Measurements from ENCODE around the gene TEAD4.

Gene TEAD4

DNA sequence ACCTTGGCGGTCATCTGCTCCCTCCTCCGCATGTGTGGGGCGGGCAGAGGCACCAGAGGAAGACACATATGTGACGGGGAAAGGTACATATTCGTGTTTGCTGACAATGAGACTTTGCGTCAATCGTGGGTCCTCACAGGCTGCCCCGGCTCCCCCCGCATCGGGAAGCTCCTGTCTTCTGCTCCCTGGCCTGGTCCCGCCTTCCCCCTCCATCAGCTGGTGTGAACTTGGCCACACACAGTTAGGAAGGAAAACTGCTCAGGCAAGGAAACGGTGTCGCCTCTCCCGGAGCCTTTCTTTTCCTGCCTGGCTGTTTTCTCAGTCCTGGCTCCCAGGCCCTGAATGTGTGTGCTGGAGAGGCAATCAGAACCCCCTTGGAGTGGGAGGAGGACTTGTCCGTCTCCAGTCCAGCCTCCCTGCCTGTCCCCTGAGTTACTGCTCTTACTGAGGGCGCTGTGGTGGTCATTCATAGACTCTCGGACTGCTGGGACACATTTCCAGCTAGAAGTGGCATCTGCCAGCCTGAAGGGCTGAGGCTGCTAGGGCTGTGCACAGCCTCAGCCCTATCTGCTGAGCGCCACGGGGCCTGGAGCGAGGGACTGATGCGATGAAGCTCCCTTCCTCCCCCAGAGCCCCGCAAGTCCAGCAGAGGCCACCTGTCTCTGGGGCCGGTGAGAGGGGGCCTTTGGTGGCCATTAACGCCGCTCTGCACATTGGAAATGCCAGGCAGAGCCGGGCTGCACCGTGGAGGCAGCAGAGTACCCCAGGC, 73.8 kb downstream of the TEAD4 start:
- no peak for DNase-seq (ENCODE audit: low spot score)

DNA sequence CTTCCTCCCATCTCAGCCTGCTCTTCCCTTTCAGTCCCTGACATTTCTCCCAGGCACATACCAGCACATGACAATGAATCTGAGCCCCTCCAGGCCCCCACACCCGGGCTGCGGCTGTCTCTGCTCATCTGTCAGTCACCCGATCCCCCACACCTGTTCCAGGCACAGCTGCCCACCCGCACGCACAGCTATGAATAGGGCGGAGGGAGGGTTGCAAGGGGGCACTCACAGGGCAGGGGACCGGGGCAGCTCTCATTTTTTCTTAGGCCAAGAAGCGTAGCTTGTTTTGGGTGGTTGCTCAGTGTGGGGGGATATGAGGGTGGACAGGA, 74.3 kb downstream of the TEAD4 start:
- DNase-seq (ENCODE audit: low spot score) = no peak

DNA sequence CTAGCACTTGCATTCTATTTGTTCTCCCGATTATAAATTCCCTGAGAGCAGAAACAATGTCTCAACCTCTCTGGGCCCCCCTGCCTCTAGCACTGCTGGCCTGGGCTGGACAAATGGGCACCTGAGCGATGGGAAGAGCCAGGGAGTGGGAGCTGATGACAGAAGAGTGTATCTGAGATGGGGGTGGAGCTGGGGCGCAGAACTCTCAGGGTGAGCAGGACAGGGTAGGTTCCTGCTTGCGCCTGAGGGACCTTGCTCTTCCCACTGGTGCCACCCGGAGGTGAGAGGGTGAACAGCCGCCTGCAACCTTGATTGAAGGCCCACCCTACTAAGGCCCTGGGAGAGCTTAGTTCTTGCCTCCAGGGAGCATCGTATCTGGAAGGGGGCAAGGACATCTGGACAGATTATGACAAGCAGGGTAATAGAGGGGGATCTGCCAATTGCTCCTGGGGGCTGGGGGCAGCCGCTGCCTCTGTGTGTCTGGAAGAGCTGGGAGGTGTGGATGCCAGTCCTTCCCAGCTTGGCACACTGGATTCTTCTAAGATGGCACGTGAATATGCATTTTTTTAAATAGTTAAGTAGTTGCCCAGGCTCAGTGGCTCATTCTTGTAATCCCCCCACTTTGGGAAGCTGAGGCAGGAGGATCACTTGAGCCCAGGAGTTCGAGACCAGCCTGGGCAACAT, 75.0 kb downstream of the TEAD4 start:
- DNase-seq (ENCODE audit: low spot score) = peak; percentile 86

DNA sequence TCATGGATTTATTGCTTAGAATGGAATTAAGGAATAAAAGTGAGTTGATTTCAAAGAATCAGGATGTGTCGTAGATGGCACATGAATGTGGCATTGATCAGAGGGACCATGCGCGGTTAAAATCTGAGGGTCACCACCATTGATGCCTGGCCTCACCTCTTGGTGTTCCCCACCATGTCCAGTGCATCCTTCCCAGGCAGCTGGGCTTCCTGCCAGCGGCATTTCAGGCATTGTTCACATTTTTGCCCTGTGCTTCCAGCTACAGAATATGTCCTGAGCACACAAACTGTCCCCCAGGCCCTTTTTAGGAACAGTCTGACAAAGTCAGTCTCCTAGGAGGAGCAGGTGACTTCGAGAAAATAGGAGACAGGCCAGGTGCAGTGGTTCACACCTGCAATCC, 76.0 kb downstream of the TEAD4 start:
- DNase-seq (ENCODE audit: low spot score) = peak; percentile 40

DNA sequence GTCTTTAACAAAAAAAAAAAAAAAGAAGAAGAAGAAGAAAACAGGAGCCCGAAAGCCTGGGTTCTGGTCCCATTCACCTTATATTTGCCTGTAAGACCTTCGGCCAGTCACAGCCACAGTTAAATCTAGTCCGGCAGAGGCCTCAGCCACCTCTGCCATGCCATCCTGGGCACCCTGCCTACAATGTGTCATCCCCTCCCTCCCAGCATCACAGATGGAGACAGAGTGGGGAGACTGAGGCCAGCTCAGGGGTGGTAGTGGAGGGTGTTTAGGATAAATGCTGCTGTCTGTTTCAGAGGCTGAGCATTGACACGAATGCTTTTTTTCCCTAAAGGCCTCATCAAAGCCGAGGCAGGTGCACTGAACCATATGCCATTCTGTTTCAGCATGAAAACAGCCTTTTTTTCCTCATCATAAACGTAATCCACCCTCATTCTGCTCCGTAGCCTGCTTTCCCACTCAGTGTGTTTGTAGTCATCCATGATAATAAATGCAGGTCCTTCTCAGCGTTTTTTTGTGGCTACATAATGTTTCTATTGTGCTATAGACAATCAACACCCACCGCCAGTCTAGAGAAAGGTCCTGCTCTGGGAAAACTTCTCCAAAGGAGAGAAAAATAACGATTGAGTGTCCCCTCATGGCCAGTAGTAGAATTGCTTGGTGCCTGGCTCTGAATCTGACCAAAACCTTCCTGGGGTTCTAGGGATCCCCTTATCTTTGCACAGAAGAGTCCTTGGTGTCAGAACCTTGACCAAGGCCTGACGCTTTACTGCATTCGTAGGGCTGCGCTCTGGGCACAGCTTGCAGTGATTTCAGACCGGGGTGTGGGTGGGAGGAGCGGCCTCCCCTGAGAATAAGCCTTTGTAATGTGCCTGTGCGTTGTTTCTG, 76.9 kb downstream of the TEAD4 start:
- peak; percentile 35 for DNase-seq (ENCODE audit: low spot score)

DNA sequence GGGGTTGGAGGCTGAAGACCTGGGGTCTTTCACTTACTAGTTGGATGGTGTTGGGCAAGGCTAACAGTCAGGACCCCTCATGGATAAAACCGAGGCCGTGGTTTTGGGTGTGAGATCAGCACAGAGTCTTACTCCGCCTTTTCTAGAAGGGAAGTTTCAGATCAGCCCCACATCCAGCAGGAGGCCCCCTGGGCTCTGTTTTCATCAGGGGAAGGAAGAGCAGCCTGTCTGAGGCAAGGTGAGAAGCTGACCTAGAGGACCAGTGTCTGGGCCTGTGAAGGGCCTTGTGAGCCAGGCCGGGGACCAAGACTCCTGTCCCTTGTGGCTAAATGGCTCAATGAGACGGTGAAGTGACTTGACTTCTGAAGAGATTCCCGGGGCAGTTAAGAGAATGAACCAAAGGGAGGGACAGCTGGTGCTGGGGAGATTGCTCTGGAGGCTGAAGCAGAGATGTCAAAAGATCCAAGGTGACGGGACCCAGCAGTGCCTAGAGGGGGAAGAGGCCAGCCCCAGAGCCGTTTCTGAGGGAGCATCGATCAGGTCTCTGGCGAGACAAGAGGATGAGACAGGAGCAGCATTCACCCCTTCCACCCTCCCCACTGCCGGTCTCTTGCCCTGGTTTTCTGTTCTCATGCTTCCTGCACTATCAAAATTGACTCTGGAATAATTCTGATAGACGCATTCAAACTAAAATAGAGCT, 77.9 kb downstream of the TEAD4 start:
- DNase-seq (ENCODE audit: low spot score) = no peak

DNA sequence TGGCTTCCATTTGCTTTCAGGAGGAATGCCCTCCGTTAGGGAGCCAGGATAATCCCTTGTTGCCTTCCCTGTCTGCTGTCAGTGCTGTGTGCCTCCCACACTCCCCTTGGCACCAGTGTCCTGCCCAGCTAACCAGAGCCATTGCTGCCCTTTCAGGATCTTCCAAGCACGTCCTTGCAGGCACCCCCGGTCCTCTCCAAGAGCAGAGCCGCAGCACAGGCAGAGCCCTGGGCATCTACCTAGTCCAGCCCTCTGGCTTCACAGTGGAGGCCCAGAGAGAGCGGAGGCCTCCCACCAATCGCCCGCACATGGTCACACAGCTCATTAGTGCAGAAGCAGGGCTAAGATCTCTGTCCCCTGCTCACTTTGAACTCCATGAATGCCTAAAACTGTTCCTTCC, 79.0 kb downstream of the TEAD4 start:
- DNase-seq (ENCODE audit: low spot score) = no peak

DNA sequence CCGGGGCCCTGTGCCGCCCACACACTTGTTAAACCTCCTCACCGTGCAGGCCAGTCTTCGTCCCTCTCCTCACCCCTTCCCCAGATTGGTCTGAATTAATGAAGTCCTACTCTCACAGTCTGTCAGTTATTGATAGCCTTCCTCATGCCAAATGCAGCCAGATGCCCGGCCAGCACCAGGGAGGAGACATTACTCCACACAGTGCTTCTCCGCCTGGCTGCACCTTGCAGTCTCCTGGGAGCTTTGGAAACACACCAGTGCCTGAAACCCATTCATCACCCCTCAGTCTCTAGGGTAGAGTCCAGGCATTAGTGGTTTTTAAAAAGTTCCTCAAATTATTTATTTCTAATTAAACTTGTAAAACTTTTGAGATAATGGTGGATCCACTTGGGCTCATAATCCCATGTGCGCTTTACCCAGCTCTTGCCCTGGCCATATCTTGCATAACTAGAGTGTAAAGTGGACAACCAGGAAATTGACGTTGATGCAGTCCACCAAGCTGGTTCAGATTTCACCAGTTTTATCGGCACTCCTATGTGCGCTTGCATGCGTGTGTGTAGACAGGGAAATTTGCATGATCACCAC, 79.8 kb downstream of the TEAD4 start:
- DNase-seq (ENCODE audit: low spot score) = no peak

DNA sequence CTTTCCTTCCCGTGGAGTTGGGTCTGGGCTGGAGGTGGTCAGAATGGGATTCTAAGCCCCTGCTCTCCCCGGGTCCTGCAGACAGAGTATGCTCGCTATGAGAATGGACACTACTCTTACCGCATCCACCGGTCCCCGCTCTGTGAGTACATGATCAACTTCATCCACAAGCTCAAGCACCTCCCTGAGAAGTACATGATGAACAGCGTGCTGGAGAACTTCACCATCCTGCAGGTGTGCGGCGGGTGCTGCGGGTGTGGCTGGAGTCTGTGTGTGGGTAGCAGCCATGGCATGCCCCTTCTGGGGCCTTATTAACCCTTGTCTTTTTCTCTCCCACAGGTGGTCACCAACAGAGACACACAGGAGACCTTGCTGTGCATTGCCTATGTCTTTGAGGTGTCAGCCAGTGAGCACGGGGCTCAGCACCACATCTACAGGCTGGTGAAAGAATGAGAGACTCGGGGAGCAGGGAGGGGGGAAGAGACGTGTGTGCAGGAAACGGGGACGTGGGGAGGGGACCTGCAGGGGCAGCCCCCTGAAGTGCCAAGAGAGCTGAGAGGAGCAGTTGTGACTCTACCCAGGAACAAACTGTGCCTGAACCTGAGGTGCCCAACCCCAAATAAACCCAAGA, 80.9 kb downstream of the TEAD4 start:
- DNase-seq (ENCODE audit: low spot score) = no peak

DNA sequence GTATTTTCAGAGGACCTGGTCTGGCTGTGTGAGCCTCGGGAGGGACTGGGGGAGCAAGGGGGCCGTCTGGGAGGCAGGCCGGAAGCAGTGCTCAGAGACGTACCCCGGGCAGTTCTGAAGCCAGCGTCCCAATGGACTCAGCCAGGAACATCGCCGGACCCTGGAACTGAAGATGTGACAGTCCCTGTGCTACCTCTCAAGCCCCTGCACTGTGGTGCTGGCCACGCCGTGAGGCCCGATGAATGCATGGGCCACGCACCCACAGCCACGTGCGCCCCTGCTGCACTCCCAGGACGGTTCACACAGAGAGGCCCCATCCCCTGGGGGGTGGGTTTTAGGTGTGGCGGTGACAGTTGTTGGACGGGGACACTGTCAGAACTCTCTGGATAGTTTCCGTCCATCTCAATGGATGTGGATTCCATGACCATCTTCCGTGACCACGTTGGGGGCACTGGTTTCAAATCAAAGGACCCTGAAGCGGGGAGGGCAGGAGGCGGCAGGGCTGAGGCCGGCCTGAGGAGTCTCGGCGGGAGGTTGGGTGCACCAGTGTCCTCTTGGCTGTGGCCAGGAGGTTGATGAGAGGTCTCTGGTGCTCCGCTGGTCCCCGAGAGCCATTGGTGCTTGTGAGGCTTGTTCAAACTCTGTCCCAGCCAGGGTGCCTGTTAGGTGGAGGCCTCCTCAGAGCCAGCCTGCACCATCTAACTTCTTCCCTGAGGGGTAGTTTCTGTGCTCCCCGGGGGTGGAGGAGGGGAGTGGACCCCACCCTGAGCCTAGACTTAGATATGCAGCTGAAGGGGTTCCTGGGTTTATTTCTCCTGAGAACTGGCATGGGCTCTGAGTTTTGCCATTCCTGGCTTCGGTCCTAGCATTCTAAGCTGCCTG, 81.7 kb downstream of the TEAD4 start:
- no peak for DNase-seq (ENCODE audit: low spot score)

DNA sequence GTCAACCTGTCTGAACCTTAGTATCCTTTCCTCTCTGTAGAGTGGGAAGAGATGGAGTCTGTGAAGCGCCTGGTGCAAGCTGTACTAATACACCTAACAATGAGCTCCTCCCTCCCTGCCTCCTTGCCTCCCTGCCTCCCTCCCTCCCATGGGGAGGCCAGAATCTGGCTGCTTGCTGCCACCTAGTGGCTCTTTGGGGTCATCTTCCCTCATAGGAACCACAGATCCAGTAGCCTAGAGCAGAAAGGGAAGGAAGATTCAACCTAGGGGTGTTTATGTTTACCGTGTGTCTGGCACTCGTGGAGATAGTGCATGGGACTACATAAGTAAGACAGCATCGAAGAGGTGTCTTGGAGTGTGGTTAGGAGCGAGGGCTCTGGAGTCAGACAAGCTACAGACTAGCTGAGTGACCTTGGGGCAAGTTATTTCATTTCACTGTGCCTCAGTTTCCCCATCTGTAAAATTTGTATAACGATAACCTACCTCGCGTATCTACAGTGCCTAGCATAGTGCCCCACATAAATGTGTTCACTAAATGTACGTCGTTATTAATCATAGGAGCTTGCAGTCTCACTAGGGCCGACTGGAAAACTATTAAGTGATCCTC, 82.5 kb downstream of the TEAD4 start:
- DNase-seq (ENCODE audit: low spot score) = peak; percentile 92

DNA sequence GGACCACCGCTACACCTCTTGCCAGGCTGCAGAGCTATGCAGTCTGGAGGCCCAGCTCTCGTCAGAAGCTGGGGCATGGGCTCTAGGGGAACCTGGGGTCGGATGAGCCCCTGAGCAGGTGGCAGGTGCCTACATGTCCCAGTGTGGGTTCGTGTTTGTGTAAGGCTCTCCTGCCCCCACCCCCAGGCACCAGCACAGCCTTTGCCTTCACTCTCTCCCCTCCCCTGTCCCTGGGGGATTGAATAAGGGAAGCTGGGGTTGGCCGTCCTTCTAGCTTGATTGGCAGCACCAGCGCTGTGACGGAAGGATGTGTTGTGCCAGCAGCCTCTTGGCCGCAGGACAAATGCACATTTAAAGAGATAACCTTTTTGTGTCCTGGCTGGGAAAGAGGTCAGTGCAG, 83.2 kb downstream of the TEAD4 start:
- DNase-seq (ENCODE audit: low spot score) = no peak

DNA sequence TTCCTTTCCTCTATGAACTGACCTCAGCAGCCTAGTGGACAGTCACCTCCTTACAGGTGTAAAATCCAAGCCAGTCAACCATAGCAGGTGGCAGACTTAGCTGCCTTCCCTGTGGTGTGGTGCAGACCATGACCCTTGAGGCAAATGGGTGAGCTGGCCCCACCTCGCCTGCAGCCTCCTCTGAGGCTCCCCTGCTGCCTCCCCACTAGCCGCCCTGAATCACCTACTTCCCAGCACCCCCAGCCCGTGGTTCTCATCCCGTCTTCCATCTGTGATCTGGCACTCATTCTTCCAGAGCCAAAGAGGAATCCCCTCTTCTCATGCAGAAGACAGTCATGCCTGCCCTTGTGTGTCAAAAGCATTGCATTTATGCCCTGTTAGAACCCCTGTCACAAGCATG, 83.6 kb downstream of the TEAD4 start:
- no peak for DNase-seq (ENCODE audit: low spot score)

DNA sequence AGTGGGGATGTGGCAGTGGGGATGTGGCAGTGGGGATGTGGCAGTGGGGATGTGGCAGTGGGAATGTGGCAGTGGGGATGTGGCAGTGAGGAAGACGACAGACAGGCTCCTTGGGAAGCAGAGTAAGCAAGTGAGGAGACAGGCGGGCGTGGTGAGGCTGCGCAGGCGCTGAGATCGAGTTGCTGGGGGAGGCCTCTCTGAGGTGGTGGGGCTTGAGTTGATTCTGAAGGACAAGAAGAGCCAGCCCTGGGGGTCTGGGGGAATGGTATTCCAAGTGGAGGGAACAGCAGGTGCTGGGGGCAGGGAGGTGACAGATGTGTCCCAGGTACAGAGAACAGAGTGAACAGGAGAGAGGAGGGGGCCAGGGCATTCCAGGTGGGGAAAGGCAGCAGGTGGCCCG, 84.2 kb downstream of the TEAD4 start:
- no peak for DNase-seq (ENCODE audit: low spot score)

DNA sequence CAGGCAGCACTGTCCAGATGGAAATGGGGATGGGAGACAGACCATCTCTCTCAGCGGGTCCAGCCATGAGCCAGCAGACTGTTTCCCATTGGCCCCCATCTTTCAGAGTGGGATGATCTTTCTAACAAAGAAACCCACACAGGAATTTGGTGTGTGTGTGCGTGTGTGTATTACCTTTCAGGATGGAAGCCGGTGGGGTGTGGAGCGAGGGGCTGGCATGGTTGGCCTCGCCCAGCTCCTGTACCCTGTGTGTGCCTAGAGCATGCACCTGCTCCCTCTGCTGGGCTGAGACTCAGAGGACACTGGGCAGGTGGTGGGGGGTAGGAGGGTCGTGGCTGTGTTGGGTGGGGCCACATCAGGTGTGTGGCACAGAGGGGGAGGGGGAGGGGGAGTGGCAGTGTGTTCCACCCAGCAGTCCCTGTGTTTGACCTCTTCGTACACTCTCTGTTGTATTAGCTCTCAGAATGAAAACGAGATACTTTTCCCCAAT, 85.0 kb downstream of the TEAD4 start:
- DNase-seq (ENCODE audit: low spot score) = no peak

DNA sequence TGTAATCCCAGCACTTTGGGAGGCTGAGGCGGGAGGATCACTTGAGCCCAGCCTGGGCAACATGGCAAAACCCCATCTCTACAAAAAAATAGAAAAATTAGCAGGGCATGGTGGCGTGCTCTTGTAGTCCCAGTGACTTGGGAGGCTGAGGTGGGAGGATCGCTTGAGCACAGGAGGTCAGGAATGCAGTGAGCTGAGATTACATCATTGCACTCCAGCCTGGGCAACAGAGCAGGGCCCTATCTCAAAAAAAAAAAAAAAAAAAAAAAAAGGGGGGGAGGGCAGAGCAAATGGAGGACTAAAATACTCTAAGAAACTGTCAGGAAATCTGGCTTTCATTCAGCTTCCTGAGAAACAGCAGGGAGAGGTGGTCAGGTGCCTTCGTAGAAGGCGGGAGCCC, 86.3 kb downstream of the TEAD4 start:
- no peak for DNase-seq (ENCODE audit: low spot score)

DNA sequence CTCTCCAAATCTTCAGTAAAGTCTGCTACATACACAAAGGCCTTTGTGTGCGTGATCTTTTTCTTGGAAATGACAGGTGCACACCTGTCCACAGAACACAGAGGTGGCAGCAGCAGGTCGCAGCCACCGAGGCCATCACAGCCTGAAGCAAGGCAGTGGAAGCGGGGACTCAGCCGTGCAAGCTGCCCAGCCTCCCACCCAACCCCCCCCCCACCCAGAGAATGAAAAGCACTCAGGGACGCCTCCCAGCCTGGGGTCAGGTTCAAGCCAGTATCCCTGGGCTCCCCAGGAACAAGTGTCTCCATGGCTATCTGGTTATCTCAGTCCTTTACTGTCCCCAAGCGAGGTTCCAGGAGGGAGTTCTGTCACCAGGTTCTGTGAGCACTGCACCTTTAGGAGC, 86.8 kb downstream of the TEAD4 start:
- DNase-seq (ENCODE audit: low spot score) = no peak

DNA sequence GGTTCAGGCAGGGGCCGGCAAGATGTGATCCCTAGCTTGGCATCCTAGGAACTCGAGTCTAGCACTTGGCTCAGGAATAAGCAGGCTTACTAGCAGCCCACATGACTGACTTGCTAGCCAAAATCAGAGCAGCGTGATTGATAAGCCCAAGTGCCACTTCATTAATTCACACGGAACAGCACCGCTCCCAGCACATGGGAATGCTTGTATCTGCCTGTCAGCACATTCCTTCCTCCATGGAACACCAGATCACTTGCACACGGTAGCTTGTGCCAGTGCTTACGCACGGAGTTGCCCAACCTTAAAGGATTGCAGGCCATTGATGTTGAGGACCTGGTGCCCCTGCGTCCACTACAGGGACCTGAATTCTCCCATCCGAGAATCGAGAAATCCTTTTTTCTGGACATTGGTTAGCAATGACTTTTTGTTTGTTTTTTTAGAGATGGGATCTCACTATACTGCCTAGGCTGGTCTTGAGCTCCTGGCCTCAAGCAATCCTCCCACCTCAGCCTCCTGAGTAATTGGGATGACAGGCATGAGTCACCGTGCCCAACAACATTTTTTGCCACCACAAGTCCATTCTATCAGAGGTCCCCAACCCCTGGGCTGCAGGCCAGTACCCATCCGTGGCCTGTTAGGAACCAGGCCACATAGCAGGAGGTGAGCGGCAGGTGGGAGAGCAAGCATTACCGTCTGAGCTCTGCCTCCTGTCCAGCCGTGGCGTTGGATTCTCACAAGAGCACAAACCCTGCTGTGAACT, 87.4 kb downstream of the TEAD4 start:
- no peak for DNase-seq (ENCODE audit: low spot score)

DNA sequence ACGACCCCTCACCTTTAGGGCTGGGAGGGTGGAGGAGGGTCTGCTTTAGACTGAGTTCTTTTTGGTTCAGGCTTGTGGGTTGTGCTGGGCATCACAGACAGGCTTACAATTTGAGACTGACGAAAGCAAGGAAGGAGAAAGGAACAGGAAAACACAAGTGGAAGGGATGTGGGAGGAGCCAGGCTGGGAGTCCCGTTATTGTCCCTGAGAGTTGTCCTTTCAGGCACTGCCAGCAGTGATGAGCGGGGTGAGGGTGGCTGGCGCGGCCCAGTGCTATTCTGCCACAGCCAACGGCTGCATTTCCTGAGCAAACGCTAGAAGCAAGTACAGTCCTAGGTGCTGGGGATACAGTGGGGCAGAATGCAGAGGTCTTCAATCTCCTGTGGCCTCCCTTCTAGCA, 88.8 kb downstream of the TEAD4 start:
- no peak for DNase-seq (ENCODE audit: low spot score)

All from AG08395 (cell line).